Measurements from ENCODE around the gene IGBP1.

Gene IGBP1

GRCh38 chrX:70168238-70169188 lies 35.3 kb downstream of the IGBP1 start:
- Histone ChIP-seq H3K9ac (ENCODE audit: low read length) (no peak overlapping the region), H3K36me3 (replicated peaks; ENCODE audit: insufficient read depth, low read length) (no peaks in the 10 kb centered on the region), H3K79me2 (ENCODE audit: low read length) (no peaks in the 10 kb centered on the region), H3K27me3 (replicated peaks; ENCODE audit: insufficient read depth, low read length) (no peaks in the 10 kb centered on the region), H3K9me2 (replicated peaks; ENCODE audit: insufficient read depth, low read length) (no peaks in the 10 kb centered on the region), H4K20me1 (ENCODE audit: insufficient read depth, low read length) (no peaks in the 10 kb centered on the region), H2AFZ (ENCODE audit: low read length) (no peak overlapping the region), H3K4me1 (ENCODE audit: low read length) (no peaks in the 10 kb centered on the region), H3K4me3 (ENCODE audit: low read length) (no peak overlapping the region), H3K4me2 (ENCODE audit: low read depth, low read length) (no peak overlapping the region), H3F3A (ENCODE audit: insufficient read depth, low read length) (no peaks in the 10 kb centered on the region), H3K9me3 (replicated peaks; ENCODE audit: insufficient read depth, low read length) (no peaks in the 10 kb centered on the region), H3K27ac (ENCODE audit: low read length) (no peak overlapping the region)
- TF ChIP-seq EZH2phosphoT487 (IDR thresholded peaks at IDR 0.05; ENCODE audit: low read length) (no peak), CTCF (IDR thresholded peaks at IDR 0.05; ENCODE audit: low read length) (no peak), EZH2 (optimal IDR thresholded peaks at IDR 0.05; ENCODE audit: low read depth, low read length) (no peak)
- DNase-seq, result no peak

- no peak overlapping the region for H3K27ac ChIP-seq (ENCODE audit: low read length)
- no peaks in the 10 kb centered on the region for H3K9me2 ChIP-seq (replicated peaks; ENCODE audit: insufficient read depth, low read length)
- no peaks in the 10 kb centered on the region for H3K79me2 ChIP-seq (ENCODE audit: low read length)
- no peaks in the 10 kb centered on the region for H3K27me3 ChIP-seq (replicated peaks; ENCODE audit: insufficient read depth, low read length)
- no peaks in the 10 kb centered on the region for H3K4me1 ChIP-seq (ENCODE audit: low read length)
- no peak overlapping the region for H2AFZ ChIP-seq (ENCODE audit: low read length)
- no peak overlapping the region for H3K4me2 ChIP-seq (ENCODE audit: low read depth, low read length)
- no peak overlapping the region for H3K9ac ChIP-seq (ENCODE audit: low read length)
- H3K36me3 ChIP-seq (replicated peaks; ENCODE audit: insufficient read depth, low read length), result no peaks in the 10 kb centered on the region
- no peak overlapping the region for H3K4me3 ChIP-seq (ENCODE audit: low read length)
- H3K9me3 ChIP-seq (replicated peaks; ENCODE audit: insufficient read depth, low read length), result no peaks in the 10 kb centered on the region
- H3F3A ChIP-seq (ENCODE audit: insufficient read depth, low read length), result no peaks in the 10 kb centered on the region
- no peak for DNase-seq
- TF ChIP-seq CTCF (IDR thresholded peaks at IDR 0.05; ENCODE audit: low read length), result no peak
- TF ChIP-seq EZH2 (optimal IDR thresholded peaks at IDR 0.05; ENCODE audit: low read depth, low read length), result no peak
- no peak for TF ChIP-seq EZH2phosphoT487 (IDR thresholded peaks at IDR 0.05; ENCODE audit: low read length)
- no peaks in the 10 kb centered on the region for H4K20me1 ChIP-seq (ENCODE audit: insufficient read depth, low read length)
Observed at GRCh38 chrX:70169281-70169680, 36.0 kb downstream of the IGBP1 start.

GRCh38 chrX:70171624-70172023 lies 38.4 kb downstream of the IGBP1 start:
- H3K4me2 ChIP-seq (ENCODE audit: low read depth, low read length), result no peak overlapping the region

GRCh38 chrX:70172221-70172620 lies 39.0 kb downstream of the IGBP1 start:
- H2AFZ ChIP-seq (ENCODE audit: low read length), result no peak overlapping the region
- H3K27me3 ChIP-seq (replicated peaks; ENCODE audit: insufficient read depth, low read length), result no peaks in the 10 kb centered on the region
- no peaks in the 10 kb centered on the region for H3K79me2 ChIP-seq (ENCODE audit: low read length)
- no peaks in the 10 kb centered on the region for H4K20me1 ChIP-seq (ENCODE audit: insufficient read depth, low read length)
- no peak overlapping the region for H3K4me2 ChIP-seq (ENCODE audit: low read depth, low read length)
- H3K27ac ChIP-seq (ENCODE audit: low read length), result no peak overlapping the region
- no peak for DNase-seq
- H3K36me3 ChIP-seq (replicated peaks; ENCODE audit: insufficient read depth, low read length), result no peaks in the 10 kb centered on the region
- no peaks in the 10 kb centered on the region for H3F3A ChIP-seq (ENCODE audit: insufficient read depth, low read length)
- TF ChIP-seq CTCF (IDR thresholded peaks at IDR 0.05; ENCODE audit: low read length), result no peak
- TF ChIP-seq EZH2 (optimal IDR thresholded peaks at IDR 0.05; ENCODE audit: low read depth, low read length), result no peak
- TF ChIP-seq EZH2phosphoT487 (IDR thresholded peaks at IDR 0.05; ENCODE audit: low read length), result no peak
- no peak overlapping the region for H3K4me3 ChIP-seq (ENCODE audit: low read length)
- no peaks in the 10 kb centered on the region for H3K4me1 ChIP-seq (ENCODE audit: low read length)
- no peaks in the 10 kb centered on the region for H3K9me3 ChIP-seq (replicated peaks; ENCODE audit: insufficient read depth, low read length)
- H3K9me2 ChIP-seq (replicated peaks; ENCODE audit: insufficient read depth, low read length), result no peaks in the 10 kb centered on the region
- no peak overlapping the region for H3K9ac ChIP-seq (ENCODE audit: low read length)

More at GRCh38 chrX:70171624-70172023, 38.4 kb downstream of the IGBP1 start:
- H3K9me3 ChIP-seq (replicated peaks; ENCODE audit: insufficient read depth, low read length), result no peaks in the 10 kb centered on the region
- no peak for TF ChIP-seq EZH2 (optimal IDR thresholded peaks at IDR 0.05; ENCODE audit: low read depth, low read length)
- no peaks in the 10 kb centered on the region for H3K9me2 ChIP-seq (replicated peaks; ENCODE audit: insufficient read depth, low read length)
- H3K4me1 ChIP-seq (ENCODE audit: low read length), result no peaks in the 10 kb centered on the region
- H3K36me3 ChIP-seq (replicated peaks; ENCODE audit: insufficient read depth, low read length), result no peaks in the 10 kb centered on the region
- no peak overlapping the region for H3K27ac ChIP-seq (ENCODE audit: low read length)
- DNase-seq, result no peak
- no peaks in the 10 kb centered on the region for H4K20me1 ChIP-seq (ENCODE audit: insufficient read depth, low read length)
- H2AFZ ChIP-seq (ENCODE audit: low read length), result no peak overlapping the region
- H3K4me3 ChIP-seq (ENCODE audit: low read length), result no peak overlapping the region
- no peaks in the 10 kb centered on the region for H3K27me3 ChIP-seq (replicated peaks; ENCODE audit: insufficient read depth, low read length)
- H3F3A ChIP-seq (ENCODE audit: insufficient read depth, low read length), result no peaks in the 10 kb centered on the region
- no peaks in the 10 kb centered on the region for H3K79me2 ChIP-seq (ENCODE audit: low read length)
- no peak overlapping the region for H3K9ac ChIP-seq (ENCODE audit: low read length)

Data from MM.1S (cell line).